Putamen (tissue), 1 donor: ENCODE data around the gene TFPT.
"Not testable (repeated sequence)": the region's sequence is repeated elsewhere in the genome, so short reads cannot be mapped to it uniquely, and the experiment has no call there.

ENCODE experiments used
- DNase-seq: peaks from one replicate; pipeline ENCODE4 v3.0.0-alpha.2; 2016; ENCODE audit warnings: low spot score

TFPT gene

GRCh38 chr19:54124393-54124792, 8.9 kb upstream of the TFPT start:
- DNase-seq, result no peak

GRCh38 chr19:54123682-54124081, 8.2 kb upstream of the TFPT start:
- DNase-seq, result no peak

GRCh38 chr19:54121259-54121658, 5.8 kb upstream of the TFPT start:
- DNase-seq, result no peak

GRCh38 chr19:54114340-54115108, 933 bp downstream of the TFPT start:
- DNase-seq, result no peak

- no peak for DNase-seq
Measured at GRCh38 chr19:54109651-54110050, 5.8 kb downstream of the TFPT start.

- no peak for DNase-seq
Measured at GRCh38 chr19:54108496-54108895, 7.0 kb downstream of the TFPT start.

- no peak for DNase-seq
Measured at GRCh38 chr19:54107876-54108490, 7.5 kb downstream of the TFPT start.

GRCh38 chr19:54106716-54107115, 8.7 kb downstream of the TFPT start:
- DNase-seq, result no peak

- DNase-seq, result no peak
Measured at GRCh38 chr19:54105796-54106195, 9.7 kb downstream of the TFPT start.

- no peak for DNase-seq
Measured at GRCh38 chr19:54104998-54105715, 10.3 kb downstream of the TFPT start.

GRCh38 chr19:54102421-54103169, 12.9 kb downstream of the TFPT start, which contains the start of gene NDUFA3:
NDUFA3 (plus strand) TSS chr19:54102855; CDS start chr19:54102879, 24 bp downstream.
- DNase-seq, result peak; percentile 98

- no peak for DNase-seq
Measured at GRCh38 chr19:54100561-54100960, 14.9 kb downstream of the TFPT start, which contains the start of gene OSCAR. OSCAR (minus strand) TSS chr19:54100803; CDS start chr19:54100792, 11 bp downstream.

- DNase-seq, result not testable (repeated sequence)
Measured at GRCh38 chr19:54099903-54100255, 15.6 kb downstream of the TFPT start.

- no peak for DNase-seq
Measured at GRCh38 chr19:54099190-54099902, 16.1 kb downstream of the TFPT start.

GRCh38 chr19:54096617-54097106, 18.8 kb downstream of the TFPT start:
- DNase-seq, result no peak

GRCh38 chr19:54095859-54096616, 19.4 kb downstream of the TFPT start:
- not testable (repeated sequence) for DNase-seq

- no peak for DNase-seq
Measured at GRCh38 chr19:54095136-54095858, 20.2 kb downstream of the TFPT start.

GRCh38 chr19:54094426-54095000, 20.9 kb downstream of the TFPT start:
- no peak for DNase-seq

- DNase-seq, result no peak
Measured at GRCh38 chr19:54084410-54084809, 31.0 kb downstream of the TFPT start.
